COLO829 (cell line): ENCODE results near the gene C1orf94.

ENCODE experiments used
- DNase-seq: peaks from one replicate; pipeline ENCODE4 v3.0.0; 2012; ENCODE audit warnings: low spot score

The C1orf94 gene

GRCh38 chr1:34176830-34177603 is at the start of gene C1orf94:
C1orf94 (plus strand) TSS chr1:34176907; CDS start chr1:34177790, 883 bp downstream.
- DNase-seq: no peak

GRCh38 chr1:34127006-34128000 is 49.4 kb upstream of the C1orf94 start:
- no peak for DNase-seq

GRCh38 chr1:34128186-34128889 is 48.4 kb upstream of the C1orf94 start:
- DNase-seq: no peak

GRCh38 chr1:34129630-34130029 is 47.1 kb upstream of the C1orf94 start:
- no peak for DNase-seq

GRCh38 chr1:34130306-34130705 is 46.4 kb upstream of the C1orf94 start:
- DNase-seq: no peak

- DNase-seq: no peak
Measured at GRCh38 chr1:34131396-34132160, 45.1 kb upstream of the C1orf94 start.

GRCh38 chr1:34132161-34132420 is 44.6 kb upstream of the C1orf94 start:
- DNase-seq: no peak

- DNase-seq: no peak
Measured at GRCh38 chr1:34137411-34137810, 39.3 kb upstream of the C1orf94 start.

GRCh38 chr1:34140011-34140676 is 36.6 kb upstream of the C1orf94 start:
- no peak for DNase-seq

GRCh38 chr1:34143975-34144374 is 32.7 kb upstream of the C1orf94 start:
- DNase-seq: no peak

GRCh38 chr1:34144766-34145165 is 31.9 kb upstream of the C1orf94 start:
- DNase-seq: no peak

- DNase-seq: no peak
Measured at GRCh38 chr1:34147301-34147700, 29.4 kb upstream of the C1orf94 start.

- DNase-seq: no peak
Measured at GRCh38 chr1:34149501-34149900, 27.2 kb upstream of the C1orf94 start.

- no peak for DNase-seq
Measured at GRCh38 chr1:34153246-34153645, 23.5 kb upstream of the C1orf94 start.

- no peak for DNase-seq
Measured at GRCh38 chr1:34155860-34156259, 20.8 kb upstream of the C1orf94 start.

GRCh38 chr1:34156739-34157138 is 20.0 kb upstream of the C1orf94 start:
- no peak for DNase-seq

GRCh38 chr1:34162852-34163766 is 13.6 kb upstream of the C1orf94 start:
- no peak for DNase-seq

- no peak for DNase-seq
Measured at GRCh38 chr1:34163792-34164731, 12.6 kb upstream of the C1orf94 start.

- no peak for DNase-seq
Measured at GRCh38 chr1:34164771-34165391, 11.8 kb upstream of the C1orf94 start, which contains the start of gene CSMD2. CSMD2 (minus strand) TSS chr1:34165230; CDS start chr1:34165097, 133 bp downstream.
